Measurements from ENCODE around the gene POLDIP2. TPM values are rescaled to one million over a fixed set of nuclear protein-coding genes. Genes with fewer than 3 reads are reported as not detected.

Gene POLDIP2
- total RNA-seq, 2 experiments from 2014 or later = 88.8 to 89.2 TPM

GRCh38 chr17:28395968-28396367 lies 38.6 kb upstream of the POLDIP2 start:
- no TSS peak for BruUV-seq (replicated peaks)
- DNase-seq (ENCODE audit: low spot score) = no peak
- intact Hi-C loops (cut with micrococcal nuclease; ENCODE audit: unreplicated experiment) = no loop called here
- Histone ChIP-seq H2AFZ (ENCODE audit: low read length) (no peak overlapping the region), H3K79me2 (ENCODE audit: insufficient read depth, low read depth, low read length) (no peaks in the 10 kb centered on the region), H3K4me3 (ENCODE audit: low read depth, low read length, poor library complexity, severe bottlenecking) (no peak overlapping the region), H4K20me1 (ENCODE audit: insufficient read depth, low read length) (no peaks in the 10 kb centered on the region), H3K4me2 (ENCODE audit: low read length) (no peak overlapping the region), H3K9me2 (ENCODE audit: insufficient read depth, low read length) (no peaks in the 10 kb centered on the region), H3K9me3 (ENCODE audit: low read length) (no peaks in the 10 kb centered on the region), H3K4me1 (ENCODE audit: insufficient read depth, low read length, poor library complexity, severe bottlenecking) (no peaks in the 10 kb centered on the region), H3K27ac (ENCODE audit: low read depth, low read length, poor library complexity, severe bottlenecking) (no peak overlapping the region), H3K36me3 (ENCODE audit: insufficient read depth, low read length) (peaks cover 4% of the 10 kb centered on the region; the same call in 1 of the 2 replicates)
- ChIA-PET POLR2A (no interaction called here), CTCF (ENCODE audit: unreplicated experiment) (interaction anchor here (1.0 kb wide), 1 partner anchor 21 kb away, joined by 4 read pairs; no protein-coding TSS in a partner anchor)
- no peak for TF ChIP-seq CTCF (conservative IDR thresholded peaks at IDR 0.05; ENCODE audit: low read length)
- TF ChIP-seq EZH2phosphoT487 (IDR thresholded peaks at IDR 0.05; ENCODE audit: borderline replicate concordance, low read depth, low read length) = no peak

GRCh38 chr17:28395426-28395825 lies 38.1 kb upstream of the POLDIP2 start:
- peaks cover 9% of the 10 kb centered on the region; the same call in 1 of the 2 replicates for H3K36me3 ChIP-seq (ENCODE audit: insufficient read depth, low read length)
- H3K9me2 ChIP-seq (ENCODE audit: insufficient read depth, low read length) = no peaks in the 10 kb centered on the region
- ChIA-PET CTCF (ENCODE audit: unreplicated experiment) (no interaction called here), POLR2A (interaction anchor here (0.9 kb wide), 1 partner anchor 9 kb away, joined by 3 read pairs; no protein-coding TSS in a partner anchor)
- H3K27ac ChIP-seq (ENCODE audit: low read depth, low read length, poor library complexity, severe bottlenecking) = no peak overlapping the region
- DNase-seq (ENCODE audit: low spot score) = no peak
- no peak overlapping the region for H2AFZ ChIP-seq (ENCODE audit: low read length)
- no TSS peak for BruUV-seq (replicated peaks)
- intact Hi-C loops (cut with micrococcal nuclease; ENCODE audit: unreplicated experiment) = no loop called here
- no peaks in the 10 kb centered on the region for H3K79me2 ChIP-seq (ENCODE audit: insufficient read depth, low read depth, low read length)
- no peaks in the 10 kb centered on the region for H3K4me1 ChIP-seq (ENCODE audit: insufficient read depth, low read length, poor library complexity, severe bottlenecking)
- H3K4me3 ChIP-seq (ENCODE audit: low read depth, low read length, poor library complexity, severe bottlenecking) = no peak overlapping the region
- TF ChIP-seq EZH2phosphoT487 (IDR thresholded peaks at IDR 0.05; ENCODE audit: borderline replicate concordance, low read depth, low read length) (no peak), CTCF (conservative IDR thresholded peaks at IDR 0.05; ENCODE audit: low read length) (no peak)
- no peaks in the 10 kb centered on the region for H3K9me3 ChIP-seq (ENCODE audit: low read length)
- H4K20me1 ChIP-seq (ENCODE audit: insufficient read depth, low read length) = no peaks in the 10 kb centered on the region
- no peak overlapping the region for H3K4me2 ChIP-seq (ENCODE audit: low read length)

- no peak overlapping the region for H3K27ac ChIP-seq (ENCODE audit: low read depth, low read length, poor library complexity, severe bottlenecking)
- intact Hi-C loops (cut with micrococcal nuclease; ENCODE audit: unreplicated experiment) = no loop called here
- TF ChIP-seq CTCF (conservative IDR thresholded peaks at IDR 0.05; ENCODE audit: low read length) (no peak), EZH2phosphoT487 (IDR thresholded peaks at IDR 0.05; ENCODE audit: borderline replicate concordance, low read depth, low read length) (no peak)
- BruUV-seq (replicated peaks) = TSS peak; percentile 39
- no peaks in the 10 kb centered on the region for H3K4me1 ChIP-seq (ENCODE audit: insufficient read depth, low read length, poor library complexity, severe bottlenecking)
- H2AFZ ChIP-seq (ENCODE audit: low read length) = no peak overlapping the region
- H3K36me3 ChIP-seq (ENCODE audit: insufficient read depth, low read length) = peaks cover 12% of the 10 kb centered on the region; the same call in 1 of the 2 replicates
- H4K20me1 ChIP-seq (ENCODE audit: insufficient read depth, low read length) = no peaks in the 10 kb centered on the region
- no peak overlapping the region for H3K4me3 ChIP-seq (ENCODE audit: low read depth, low read length, poor library complexity, severe bottlenecking)
- ChIA-PET CTCF (ENCODE audit: unreplicated experiment) (no interaction called here), POLR2A (interaction anchor here (0.9 kb wide), 1 partner anchor 10 kb away, joined by 3 read pairs; no protein-coding TSS in a partner anchor)
- DNase-seq (ENCODE audit: low spot score) = no peak
- H3K9me2 ChIP-seq (ENCODE audit: insufficient read depth, low read length) = no peaks in the 10 kb centered on the region
- no peak overlapping the region for H3K4me2 ChIP-seq (ENCODE audit: low read length)
- H3K79me2 ChIP-seq (ENCODE audit: insufficient read depth, low read depth, low read length) = no peaks in the 10 kb centered on the region
- H3K9me3 ChIP-seq (ENCODE audit: low read length) = no peaks in the 10 kb centered on the region
Observed at GRCh38 chr17:28394337-28395116, 37.2 kb upstream of the POLDIP2 start.

Data from OCI-LY7 (cell line).